CD4-positive, alpha-beta T cell treated with Interleukin-17A for 4 hours (primary cell): ENCODE measurements around the gene RNF112.

Experiments used
- DNase-seq: peaks from one replicate; pipeline ENCODE4 v3.0.0-alpha.2; 2020; ENCODE audit warnings: mixed read lengths

Gene RNF112, protein sequence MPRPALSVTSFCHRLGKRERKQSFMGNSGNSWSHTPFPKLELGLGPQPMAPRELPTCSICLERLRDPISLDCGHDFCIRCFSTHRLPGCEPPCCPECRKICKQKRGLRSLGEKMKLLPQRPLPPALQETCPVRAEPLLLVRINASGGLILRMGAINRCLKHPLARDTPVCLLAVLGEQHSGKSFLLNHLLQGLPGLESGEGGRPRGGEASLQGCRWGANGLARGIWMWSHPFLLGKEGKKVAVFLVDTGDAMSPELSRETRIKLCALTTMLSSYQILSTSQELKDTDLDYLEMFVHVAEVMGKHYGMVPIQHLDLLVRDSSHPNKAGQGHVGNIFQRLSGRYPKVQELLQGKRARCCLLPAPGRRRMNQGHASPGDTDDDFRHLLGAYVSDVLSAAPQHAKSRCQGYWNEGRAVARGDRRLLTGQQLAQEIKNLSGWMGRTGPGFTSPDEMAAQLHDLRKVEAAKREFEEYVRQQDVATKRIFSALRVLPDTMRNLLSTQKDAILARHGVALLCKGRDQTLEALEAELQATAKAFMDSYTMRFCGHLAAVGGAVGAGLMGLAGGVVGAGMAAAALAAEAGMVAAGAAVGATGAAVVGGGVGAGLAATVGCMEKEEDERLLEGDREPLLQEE

DNA sequence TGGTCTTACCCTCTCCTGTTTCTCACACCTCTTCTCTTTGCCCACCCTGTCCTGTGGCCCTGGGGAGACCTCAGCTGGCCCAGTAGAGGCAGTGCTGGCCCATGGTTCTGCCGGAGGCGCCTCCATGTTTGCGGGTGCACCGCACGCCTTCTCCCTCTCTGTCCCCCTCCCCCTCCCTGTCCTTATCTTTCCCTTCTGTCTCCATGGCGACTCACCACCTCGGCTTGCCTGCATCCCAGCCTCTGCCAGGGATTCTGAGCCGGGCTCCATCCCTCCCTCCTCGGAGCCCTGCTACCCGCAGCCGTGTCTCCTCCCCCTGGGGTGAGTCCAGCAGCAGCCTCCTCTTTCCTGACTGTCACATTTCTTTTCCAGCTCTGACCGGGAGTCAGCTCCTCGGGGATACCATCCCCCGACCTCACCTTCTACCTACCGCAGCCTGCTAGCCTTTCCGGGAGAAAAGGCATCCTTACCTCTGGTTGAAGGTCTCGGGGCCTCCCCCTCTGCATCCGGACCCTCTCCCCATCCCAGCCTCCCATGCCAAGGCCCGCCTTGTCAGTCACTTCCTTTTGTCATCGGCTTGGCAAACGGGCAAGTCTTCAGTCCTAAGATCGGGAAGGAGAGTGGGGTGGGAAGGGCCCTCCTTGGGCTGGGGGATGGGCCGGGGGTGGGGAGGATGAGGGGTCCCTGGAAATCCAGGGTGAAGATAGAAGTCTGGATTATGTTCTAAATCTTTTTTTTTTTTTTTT, at the start of gene RNF112:
TSS of gene RNF112 (plus strand) at position 358 of the 746 bp plus-strand sequence. CDS start at position 535, 177 bp downstream.
- DNase-seq = no peak

DNA sequence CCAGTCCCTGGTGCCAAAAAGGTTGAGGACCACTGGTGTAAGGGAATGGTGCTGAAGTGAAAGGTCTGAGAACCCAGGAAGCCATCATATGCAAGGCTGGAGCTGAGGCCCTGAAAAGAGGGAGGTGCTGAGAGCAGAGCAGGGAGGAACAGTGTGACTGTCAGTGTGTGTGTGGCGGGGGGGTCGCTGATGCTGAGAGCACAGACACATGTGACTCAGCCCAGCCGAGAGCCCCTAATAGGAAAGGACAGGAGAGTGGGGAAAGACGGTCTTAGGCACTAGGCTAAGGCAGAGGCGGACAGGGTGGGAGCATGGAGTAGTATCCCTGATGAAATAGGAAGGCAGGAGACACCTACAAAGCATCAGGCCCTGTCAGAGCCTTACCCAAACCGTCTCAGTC, 49.7 kb upstream of the RNF112 start:
- DNase-seq = no peak

DNA sequence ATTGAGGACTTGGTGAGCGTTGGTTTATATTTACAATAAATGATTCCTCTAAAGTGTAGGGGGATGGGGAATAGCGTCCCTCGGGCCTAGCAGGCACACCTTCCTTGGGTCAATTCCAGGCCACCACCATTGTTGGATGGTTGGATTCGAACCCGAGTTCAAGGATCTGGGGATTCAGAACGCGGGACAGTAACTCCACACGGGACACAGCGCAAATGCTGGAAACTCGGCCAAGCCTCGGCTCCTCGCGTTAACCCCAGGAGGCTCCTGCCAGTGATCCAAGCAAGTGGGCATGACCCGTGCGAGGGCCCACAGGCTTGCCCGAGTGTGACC, 49.1 kb upstream of the RNF112 start:
- DNase-seq = no peak

DNA sequence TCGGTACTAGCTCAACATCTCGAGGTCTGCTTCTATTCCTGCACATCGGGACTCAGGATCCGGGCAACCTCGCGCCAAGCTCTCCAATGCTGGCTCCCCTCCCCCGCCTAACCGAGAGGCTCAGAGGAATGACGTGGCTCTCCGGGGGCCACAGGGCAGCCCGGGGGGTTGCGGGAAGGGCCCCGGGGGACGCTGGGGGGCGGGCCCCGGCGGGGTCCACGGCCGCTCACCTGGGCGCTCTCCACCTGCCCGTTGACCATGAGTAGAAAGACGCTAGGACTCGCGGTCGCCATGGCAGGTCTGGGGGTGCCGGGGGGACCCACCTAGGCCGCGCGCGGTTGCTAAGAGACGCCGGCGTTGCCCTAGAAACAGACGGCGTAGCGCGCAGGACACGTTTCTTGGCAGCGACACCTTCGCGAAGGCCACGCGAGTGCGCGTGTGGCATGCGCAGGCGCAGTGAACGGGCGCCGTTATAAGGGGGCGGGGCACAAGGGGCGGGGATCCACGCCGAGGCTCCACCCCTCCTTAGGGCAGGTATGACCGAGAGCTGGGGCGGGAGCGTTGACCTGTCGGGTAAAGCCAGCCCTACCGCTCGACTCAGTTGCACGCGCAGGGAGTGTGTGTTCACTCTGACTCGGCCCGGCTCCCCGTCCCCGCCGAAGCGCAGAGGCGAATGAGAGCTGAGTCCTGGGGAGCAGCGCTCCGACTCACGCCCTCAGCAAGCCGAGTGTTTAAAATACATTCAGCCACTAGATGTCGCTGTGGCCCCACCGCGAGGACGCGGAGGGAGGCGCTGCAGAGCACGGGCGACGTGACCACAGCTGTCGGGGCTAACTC, 48.5 kb upstream of the RNF112 start, which contains the start of gene B9D1:
TSS of gene B9D1 (minus strand) at position 447 of the 837 bp plus-strand sequence. CDS start at position 293, 154 bp downstream.
- peak; percentile 92 for DNase-seq

DNA sequence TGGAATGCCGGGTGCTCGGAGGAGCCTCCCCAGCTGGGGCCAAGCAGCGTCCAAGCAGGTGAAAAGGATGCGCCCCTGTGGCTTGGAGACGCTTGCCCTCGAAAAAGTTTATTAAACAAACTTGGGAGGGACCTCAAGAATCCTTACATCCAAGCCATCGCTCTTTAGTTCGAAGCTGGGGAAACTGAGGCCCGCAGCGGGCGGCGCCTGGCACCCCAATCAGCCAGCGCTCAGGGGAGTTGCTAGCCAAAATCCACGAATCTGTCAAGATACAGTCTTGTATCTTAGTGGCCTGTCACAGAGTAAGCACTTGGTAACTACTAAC, 48.0 kb upstream of the RNF112 start:
- no peak for DNase-seq

DNA sequence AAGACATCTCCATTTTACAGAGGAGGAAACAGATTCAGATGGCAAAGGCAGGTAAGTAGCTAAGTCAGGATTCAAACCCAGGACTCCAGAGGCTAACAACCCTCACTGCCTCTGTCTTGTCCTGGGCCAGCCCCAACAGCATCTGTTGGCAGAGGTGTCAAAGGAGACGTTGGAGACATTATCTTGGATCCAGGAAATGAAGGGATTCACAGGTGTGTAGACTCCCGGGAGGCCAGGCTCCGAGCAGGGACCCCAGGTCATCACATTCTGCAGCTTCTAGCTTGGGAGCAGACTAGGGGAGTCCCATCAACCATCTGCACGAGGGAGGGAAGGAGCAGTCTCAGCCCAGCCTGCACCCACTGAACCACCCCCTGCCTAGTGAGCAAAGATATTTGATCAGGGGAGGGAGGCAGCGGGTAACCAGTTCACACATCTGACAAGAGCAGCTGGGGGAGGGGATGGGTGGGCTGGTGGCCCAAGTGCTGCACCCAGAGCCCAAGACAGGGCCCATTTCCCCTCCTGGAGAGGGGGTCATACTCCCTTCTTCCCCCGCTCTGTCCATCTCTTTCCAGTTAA, 47.5 kb upstream of the RNF112 start:
- DNase-seq = no peak

DNA sequence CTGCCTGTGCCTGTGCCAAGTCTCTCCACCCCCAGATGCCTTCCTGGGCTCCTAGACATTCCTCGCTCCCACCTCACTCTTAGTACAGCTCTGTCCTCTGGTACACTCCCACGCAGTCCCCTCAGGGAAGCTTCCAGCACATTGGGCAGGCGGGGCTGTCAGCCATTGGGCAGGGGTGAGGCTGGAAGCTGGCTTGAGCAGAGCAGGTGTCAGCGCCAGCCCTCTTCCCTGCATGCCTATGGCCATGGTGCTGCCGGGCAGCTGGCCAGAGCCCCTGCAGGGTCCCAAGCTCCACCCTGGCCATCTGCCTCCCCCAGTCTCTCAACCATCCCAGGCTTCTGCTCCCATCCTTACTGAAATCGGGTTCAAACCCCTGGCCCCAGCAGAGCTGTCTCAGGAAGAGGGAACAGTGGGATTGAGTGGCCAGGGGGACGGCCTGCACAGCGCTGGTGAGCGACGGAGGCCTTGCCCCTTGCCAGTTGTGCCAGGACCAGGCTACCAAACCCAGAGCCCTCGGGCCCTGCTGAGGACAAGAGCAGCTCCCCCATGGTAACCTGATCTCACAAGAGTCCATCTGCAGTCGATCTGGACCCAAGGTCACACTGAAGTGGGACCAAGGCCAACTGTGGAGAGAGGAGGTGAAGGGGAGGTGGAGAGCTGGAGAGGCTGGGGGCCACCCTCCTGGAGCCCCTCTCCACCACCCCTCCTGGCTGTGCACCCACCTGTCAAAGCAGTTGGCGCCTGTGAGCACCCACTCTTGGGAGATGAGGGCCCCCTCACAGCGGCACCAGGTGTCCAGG, 46.1 kb upstream of the RNF112 start:
- DNase-seq = no peak

DNA sequence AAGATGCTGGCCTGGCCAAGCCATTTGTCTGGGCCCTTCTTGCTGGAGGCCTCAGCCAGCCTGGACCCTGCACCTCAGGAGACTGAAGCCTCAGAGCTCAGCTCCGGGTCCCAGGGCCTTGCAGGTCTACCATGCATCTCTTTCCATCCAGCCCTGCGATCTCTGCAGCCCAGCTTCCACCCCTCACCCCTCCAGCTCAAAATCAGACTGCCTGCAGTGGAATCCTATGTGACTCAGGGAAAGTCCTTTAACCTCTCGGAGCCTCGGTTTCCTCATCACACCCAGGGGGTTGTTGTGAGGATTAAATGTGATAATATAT, 45.6 kb upstream of the RNF112 start:
- no peak for DNase-seq

DNA sequence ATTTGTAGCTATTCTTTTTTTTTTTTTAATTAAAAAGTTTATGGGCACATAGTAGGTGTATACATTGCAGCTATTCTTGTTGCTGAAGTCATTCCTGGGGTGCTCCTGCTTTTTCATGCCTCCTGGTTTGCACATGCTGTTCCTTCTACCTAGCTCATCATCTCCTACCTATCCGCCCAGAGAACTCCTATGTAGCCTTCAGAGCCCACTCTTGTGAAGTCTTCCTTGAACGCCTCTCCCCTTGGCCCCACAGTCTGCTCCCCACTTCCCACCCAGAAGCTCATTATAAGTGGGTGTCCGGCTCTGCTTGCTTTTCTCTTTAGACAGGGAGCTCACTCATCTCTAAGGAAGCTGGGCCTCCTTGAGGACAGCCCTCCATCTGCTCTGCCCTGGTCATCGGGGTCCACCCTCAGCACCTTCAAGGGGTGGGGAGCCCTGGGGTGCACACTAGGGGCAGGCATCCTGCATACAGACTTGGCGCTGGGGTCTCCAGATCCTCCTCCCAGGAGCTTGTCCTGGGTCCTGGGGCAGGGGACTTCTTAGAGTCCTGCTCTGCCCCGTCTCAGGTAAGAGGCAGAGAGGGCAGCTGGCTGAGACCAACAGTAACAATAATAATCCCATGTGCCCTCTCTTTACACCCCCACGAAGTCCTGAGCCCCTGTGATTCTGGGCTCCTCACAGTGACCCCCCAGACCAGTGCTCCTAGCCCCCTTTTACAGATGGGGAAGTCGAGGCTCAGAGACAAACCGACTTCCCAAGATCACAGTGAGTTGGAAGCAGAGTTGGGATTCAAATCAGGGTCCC, 45.0 kb upstream of the RNF112 start:
- no peak for DNase-seq

DNA sequence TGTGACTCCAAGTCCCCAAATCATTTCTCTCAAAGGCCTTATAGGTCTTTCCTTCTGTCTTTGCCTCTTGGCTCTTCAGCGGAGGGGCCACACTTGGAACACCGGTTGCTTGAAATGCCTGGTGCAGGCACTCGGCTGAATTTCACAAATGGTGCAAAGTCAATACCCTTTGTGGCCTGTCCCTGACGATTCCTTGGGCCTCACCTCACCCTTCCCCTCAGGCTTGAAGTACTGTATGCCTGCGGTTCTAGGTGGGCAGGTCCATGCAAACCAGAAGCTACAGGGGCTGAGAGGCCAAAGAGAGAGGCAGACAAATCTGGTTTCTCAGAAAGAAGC, 44.4 kb upstream of the RNF112 start:
- no peak for DNase-seq

DNA sequence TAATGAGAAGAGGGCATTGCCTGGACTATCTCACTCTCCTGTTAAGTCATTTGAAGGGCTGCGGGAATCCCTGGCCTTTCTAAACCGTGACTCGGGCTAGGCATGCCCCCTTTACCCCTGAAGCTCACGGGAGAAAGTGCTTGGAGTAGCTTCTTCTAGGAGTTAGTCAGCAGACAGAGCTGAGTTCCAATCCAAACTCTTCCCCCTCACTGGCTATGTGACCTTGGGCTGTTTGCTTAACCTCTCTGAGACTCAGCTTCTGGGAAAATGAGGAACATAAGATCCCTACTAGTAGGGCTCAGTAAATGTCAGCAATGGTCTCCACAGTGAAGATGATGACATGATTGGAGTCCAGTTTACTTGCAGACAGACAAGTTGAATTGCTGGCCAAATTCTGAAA, 42.8 kb upstream of the RNF112 start:
- no peak for DNase-seq

DNA sequence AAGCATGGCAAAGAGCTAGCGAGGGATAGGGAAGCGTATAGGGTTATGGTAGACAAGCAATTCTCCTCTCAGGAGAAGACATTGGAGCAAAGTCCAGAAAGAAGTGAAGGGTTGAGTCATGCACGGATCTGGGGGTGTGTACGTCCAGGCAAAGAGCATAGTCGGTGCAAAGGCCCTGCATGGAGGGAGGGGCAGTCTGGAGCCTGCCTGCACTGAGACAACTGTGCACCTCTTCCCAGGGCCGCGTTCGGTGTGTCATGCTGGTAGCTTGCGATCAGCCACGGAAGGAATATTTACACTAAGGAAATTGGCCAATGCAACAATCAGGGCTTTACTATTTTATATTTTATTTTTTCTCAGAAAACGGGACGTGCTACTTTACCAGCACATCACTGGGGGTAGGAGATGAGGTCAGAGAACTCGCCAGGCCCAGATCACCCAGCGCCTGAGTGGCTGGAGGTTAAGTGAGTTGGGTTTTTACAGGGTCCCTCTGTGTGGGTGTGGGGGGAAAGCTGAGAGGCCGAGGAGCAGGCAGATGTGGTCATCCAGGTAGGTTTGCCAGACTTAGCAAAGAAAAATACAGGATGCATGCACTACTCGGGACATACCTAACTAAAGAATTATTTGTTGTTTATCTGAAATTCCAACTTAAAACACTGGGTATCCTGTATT, 41.8 kb upstream of the RNF112 start:
- no peak for DNase-seq

DNA sequence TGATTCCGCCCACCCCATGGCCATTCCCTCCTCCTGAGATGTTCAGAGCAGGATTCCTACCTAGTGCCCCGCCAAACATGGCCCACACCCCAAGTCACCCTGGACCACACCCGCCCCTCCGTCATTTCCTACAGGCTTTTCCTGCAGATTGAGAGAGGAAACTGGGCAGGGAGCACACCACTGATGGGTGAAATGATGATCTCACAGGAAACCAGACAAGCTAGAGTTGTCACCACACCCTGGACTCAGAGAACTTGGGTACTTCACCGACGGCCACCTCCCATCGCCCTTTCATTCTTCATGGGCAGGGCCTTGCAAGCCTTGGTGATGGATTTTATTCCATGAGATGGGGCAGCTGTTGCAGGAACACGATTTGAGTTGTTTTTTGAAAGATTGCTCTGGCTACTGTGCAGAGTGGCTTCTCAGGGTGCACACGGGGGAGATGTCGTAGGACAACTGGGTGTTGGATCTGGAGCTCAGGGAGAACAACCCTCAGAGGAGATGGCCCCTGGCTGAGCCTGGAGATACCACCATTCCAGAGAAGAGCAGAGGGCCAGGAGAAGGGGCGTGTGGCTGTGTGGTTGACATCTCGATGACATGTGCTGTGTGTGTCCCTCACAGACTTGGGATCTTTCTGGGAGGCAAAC, 41.1 kb upstream of the RNF112 start:
- DNase-seq = peak; percentile 39

DNA sequence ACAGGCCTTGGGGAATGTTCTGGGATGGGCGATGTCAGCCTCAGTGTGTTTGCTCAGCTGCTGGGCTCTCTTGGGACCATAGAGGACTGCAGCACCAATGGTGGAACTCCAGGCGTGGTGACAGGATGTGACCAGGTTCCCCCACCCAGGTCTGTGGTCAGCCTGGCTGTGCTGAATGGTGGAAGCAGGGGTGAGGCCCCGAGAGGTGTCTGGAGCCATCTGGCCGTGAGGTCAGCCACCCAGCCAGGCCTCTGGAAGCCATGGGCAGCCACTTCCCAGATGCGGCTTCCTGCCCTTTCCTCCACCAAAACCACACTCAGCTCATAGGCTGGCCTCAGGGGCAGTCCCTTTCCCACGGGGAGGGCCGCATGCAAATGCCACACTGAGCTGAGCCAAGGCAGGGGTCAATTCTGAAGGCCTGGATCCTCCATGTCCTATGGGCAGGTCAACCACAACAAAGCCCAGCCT, 40.5 kb upstream of the RNF112 start:
- DNase-seq = no peak

DNA sequence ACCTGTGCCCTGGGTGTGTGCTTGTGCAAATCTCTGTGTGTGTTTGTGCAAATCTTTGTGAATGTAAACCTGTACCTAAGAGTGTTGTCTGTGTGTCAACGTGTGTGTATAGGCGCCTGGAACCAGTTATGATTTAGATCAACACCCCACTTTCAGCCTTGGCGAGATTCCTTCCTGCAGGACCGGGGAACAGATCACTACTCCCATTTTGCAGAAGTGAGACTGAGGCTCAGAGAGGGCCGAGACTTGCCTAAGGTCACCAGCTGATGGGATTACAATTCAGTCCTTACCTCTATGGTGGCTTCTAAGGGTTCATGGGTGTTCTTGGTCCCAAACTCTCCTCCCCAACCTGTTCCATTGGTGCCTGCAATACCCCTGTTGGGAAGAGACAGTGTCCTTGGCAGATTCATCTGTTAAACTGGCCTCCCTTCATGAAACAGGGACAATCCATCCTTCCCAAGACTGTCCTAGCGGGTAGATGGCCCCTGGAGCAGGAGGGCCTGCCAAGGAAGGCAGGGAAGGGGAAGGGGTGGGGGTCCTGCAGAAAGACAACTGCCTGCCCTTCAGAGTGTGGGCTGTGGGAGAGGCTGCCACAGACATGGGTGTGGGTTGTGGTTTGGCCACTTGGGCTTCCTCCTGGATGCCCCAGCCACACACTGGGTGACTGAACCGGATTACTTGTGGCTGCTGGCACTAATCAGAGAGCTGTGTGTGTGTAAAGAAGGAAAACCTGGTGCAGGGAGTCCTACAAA, 39.6 kb upstream of the RNF112 start:
- DNase-seq = peak; percentile 14

DNA sequence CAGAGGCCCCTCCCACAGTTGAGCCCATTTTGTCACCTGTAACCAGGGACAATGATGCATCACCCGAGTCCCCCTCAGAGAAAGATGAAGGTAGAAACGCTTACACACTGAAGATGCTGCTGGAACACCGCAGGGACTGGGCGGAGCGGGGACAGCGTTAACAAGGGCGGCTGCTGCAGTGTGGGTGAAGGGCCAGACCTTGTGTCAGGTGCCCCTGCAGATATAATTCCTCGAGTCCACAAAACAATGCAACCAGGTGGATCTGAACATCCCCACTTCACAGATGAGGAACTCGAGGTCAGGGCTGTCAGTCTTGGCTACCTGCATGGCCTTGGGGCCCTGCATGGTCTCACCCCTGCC, 39.0 kb upstream of the RNF112 start:
- DNase-seq = no peak

DNA sequence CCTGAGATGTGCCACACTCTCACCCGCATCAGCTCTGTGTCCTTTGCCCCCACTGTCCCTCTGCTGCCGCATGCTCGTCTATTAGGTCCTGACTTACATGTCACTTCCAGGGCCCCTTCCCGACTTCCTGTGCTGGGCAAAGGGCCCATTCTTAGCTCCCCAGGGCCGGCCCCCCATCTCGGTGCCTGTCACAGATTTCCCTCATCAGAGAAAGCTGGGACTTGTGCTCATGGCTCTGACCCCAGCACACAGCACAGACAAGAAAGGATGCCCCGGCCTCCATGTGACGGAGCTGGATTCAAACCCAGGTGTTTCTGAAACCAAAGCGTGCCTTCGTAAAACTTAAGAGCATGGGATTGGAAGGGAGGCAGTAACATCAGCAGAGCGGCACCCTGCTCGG, 38.6 kb upstream of the RNF112 start:
- no peak for DNase-seq

DNA sequence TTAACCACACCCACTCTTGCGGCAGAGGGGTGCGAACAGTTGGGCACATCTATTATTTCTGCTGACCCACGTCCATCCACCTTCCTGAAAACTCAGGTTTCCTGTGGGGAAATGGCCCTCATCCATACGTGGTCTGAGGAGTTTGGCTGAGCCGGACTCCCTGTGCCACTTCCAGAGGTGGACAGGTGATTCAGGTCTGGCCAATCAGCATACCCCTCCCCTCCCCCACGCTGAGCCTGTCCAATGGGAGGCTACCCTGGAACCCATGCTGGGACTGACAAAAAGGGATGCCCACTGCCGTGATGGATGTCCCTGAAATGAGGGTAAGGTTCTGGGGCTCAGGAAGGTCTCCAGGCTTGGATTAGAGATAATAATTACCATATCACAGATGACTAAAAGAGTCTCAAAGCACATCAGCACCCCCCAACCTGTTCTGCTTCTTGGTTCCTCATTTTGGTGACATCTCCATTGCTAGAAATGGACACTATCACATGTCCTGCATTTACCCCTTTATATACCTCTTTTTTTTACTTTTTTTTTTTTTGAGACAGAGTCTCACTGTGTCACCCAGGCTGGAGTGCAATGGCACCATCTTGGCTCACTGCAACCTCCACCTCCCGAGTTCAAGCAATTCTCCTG, 38.0 kb upstream of the RNF112 start:
- no peak for DNase-seq

DNA sequence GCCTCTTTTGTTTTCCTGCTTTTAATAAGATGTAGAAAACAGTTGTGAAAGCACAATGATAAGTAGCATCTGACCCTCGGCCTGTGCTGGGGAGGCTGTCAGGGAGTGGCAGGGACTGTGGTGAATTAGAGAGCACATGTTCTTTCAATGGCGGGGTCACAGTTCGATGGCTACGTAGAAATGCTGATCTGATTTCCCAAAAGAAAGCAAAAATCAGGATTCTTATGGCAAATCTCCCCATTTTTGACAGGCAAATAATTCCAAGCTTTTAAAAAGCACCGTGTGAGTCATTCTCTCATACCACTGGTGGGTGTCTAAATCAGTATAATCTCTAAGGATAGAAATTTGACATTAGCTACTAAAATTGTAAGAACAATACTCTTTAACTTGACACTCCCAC, 36.9 kb upstream of the RNF112 start:
- no peak for DNase-seq
